ENCODE measurements around the gene ZNF487. TPM values are rescaled to one million over a fixed set of nuclear protein-coding genes. Genes with fewer than 3 reads are reported as not detected.

Gene ZNF487
- total and polyA plus RNA-seq, 2 of the 13 experiments (the other 11 are each of a cell fraction or from before 2014, with no cell fraction given) = 7.4 to 8.8 TPM

- TF ChIP-seq MAFK (conservative IDR thresholded peaks at IDR 0.05 in 1 of 2, IDR thresholded peaks at IDR 0.05 in 1 of 2; ENCODE audit: low read length in 2 of 2) = no peak
- TF ChIP-seq, protein P1, sequence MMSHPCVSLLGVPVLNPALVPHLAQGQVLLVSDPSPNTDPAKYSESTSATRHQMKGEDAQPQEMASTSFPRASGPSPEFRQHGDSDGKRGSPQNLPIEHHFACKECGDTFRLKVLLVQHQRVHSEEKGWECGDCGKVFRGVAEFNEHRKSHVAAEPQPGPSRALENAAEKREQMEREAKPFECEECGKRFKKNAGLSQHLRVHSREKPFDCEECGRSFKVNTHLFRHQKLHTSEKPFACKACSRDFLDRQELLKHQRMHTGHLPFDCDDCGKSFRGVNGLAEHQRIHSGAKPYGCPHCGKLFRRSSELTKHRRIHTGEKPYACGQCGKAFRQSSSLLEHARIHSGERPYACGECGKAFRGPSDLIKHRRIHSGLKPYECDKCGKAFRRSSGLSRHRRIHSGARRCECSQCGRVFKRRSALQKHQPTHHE (CRISPR knock-in tag; IDR thresholded peaks at IDR 0.05; ENCODE audit: borderline replicate concordance) = no peak
- no peak for TF ChIP-seq NKX3-1 (CRISPR knock-in tag; IDR thresholded peaks at IDR 0.05)
- TF ChIP-seq, protein P2, sequence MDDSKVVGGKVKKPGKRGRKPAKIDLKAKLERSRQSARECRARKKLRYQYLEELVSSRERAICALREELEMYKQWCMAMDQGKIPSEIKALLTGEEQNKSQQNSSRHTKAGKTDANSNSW (CRISPR knock-in tag; IDR thresholded peaks at IDR 0.05; ENCODE audit: borderline replicate concordance) = no peak
- TF ChIP-seq ZNF12 (CRISPR knock-in tag; IDR thresholded peaks at IDR 0.05) = peak; percentile 44; the same call in 1 of the 2 replicates
- TF ChIP-seq E2F5 (CRISPR knock-in tag; conservative IDR thresholded peaks at IDR 0.05) = no peak
- no peak for TF ChIP-seq ZNF383 (CRISPR knock-in tag; IDR thresholded peaks at IDR 0.05; ENCODE audit: borderline replicate concordance)
- no peak for TF ChIP-seq ZNF432 (CRISPR knock-in tag; IDR thresholded peaks at IDR 0.05; ENCODE audit: borderline replicate concordance)
- TF ChIP-seq ZNF20 (CRISPR knock-in tag; IDR thresholded peaks at IDR 0.05) = no peak
- no peak for TF ChIP-seq RFXANK (CRISPR knock-in tag; IDR thresholded peaks at IDR 0.05)
- no peak for TF ChIP-seq FLYWCH1 (CRISPR knock-in tag; IDR thresholded peaks at IDR 0.05)
- TF ChIP-seq ZKSCAN8 (CRISPR knock-in tag; IDR thresholded peaks at IDR 0.05; ENCODE audit: borderline replicate concordance) = 0 out of 2 replicates have a peak, but pooled peaks have one; percentile 53
- peak; percentile 46; the same call in 1 of the 2 replicates for TF ChIP-seq GMEB1 (CRISPR knock-in tag; IDR thresholded peaks at IDR 0.05; ENCODE audit: borderline replicate concordance)
- TF ChIP-seq SPEN (CRISPR knock-in tag; IDR thresholded peaks at IDR 0.05; ENCODE audit: low read depth) = no peak
- TF ChIP-seq ZUFSP (CRISPR knock-in tag; IDR thresholded peaks at IDR 0.05; ENCODE audit: borderline replicate concordance) = no peak
- TF ChIP-seq MAF1 (CRISPR knock-in tag; IDR thresholded peaks at IDR 0.05; ENCODE audit: borderline replicate concordance) = no peak
- TF ChIP-seq, protein P3, sequence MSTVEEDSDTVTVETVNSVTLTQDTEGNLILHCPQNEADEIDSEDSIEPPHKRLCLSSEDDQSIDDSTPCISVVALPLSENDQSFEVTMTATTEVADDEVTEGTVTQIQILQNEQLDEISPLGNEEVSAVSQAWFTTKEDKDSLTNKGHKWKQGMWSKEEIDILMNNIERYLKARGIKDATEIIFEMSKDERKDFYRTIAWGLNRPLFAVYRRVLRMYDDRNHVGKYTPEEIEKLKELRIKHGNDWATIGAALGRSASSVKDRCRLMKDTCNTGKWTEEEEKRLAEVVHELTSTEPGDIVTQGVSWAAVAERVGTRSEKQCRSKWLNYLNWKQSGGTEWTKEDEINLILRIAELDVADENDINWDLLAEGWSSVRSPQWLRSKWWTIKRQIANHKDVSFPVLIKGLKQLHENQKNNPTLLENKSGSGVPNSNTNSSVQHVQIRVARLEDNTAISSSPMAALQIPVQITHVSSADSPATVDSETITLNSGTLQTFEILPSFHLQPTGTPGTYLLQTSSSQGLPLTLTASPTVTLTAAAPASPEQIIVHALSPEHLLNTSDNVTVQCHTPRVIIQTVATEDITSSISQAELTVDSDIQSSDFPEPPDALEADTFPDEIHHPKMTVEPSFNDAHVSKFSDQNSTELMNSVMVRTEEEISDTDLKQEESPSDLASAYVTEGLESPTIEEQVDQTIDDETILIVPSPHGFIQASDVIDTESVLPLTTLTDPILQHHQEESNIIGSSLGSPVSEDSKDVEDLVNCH (CRISPR knock-in tag; IDR thresholded peaks at IDR 0.05) = no peak
- no peak for TF ChIP-seq DBP (CRISPR knock-in tag; IDR thresholded peaks at IDR 0.05; ENCODE audit: not compliant biosample characterization)
Measured at GRCh38 chr10:43417950-43418768, 18.8 kb upstream of the ZNF487 start (continued).

Data from HepG2 (cell line).